Ovary (tissue), 3 donors: Measurements from ENCODE around the gene OR4F6.

Source experiments
- EP300 ChIP-seq: sonication (generic); formaldehyde crosslinking; IDR thresholded peaks from one replicate; pipeline ENCODE4 v1.6.1; 2017; ENCODE audit warnings: antibody characterized with exemption
- POLR2A ChIP-seq: fragments of 450-650 bp; IDR thresholded peaks from one replicate; pipeline ENCODE4 v1.6.1; 2017; ENCODE audit warnings: antibody characterized with exemption, mild to moderate bottlenecking, moderate library complexity
- TF ChIP-seq, protein P1 (sequence below), 3 donors: fragments of 450-650 bp in 2 of 3; fragments of 200-600 bp in 1 of 3; IDR thresholded peaks; one replicate each; pipeline versions ENCODE4 v1.5.1 to v1.8.0; 2016 to 2022; ENCODE audit warnings: antibody characterized with exemption in 3 of 3, mild to moderate bottlenecking in 1 of 3
- donor health status: DM: no; HTN: no; CAD: no.

DNA sequence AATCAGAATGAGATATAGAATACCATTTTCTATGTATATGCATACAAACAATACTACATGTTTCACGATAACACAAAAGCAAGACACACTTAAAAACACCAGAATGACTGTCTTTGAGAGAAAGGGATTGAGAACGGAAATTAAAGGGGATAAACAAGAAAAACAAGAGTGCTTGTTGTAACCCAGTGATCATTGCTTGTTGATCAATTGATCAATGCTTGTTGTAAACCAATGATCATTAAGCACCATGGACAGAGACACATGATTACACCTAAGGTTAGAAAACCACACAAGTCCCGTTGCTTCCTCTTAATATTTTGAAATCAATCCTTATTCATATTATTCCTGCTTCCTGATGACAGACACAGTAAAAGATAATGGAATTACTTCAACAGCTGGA is 7.6 kb downstream of the OR4F6 start:
- TF ChIP-seq, protein P1, sequence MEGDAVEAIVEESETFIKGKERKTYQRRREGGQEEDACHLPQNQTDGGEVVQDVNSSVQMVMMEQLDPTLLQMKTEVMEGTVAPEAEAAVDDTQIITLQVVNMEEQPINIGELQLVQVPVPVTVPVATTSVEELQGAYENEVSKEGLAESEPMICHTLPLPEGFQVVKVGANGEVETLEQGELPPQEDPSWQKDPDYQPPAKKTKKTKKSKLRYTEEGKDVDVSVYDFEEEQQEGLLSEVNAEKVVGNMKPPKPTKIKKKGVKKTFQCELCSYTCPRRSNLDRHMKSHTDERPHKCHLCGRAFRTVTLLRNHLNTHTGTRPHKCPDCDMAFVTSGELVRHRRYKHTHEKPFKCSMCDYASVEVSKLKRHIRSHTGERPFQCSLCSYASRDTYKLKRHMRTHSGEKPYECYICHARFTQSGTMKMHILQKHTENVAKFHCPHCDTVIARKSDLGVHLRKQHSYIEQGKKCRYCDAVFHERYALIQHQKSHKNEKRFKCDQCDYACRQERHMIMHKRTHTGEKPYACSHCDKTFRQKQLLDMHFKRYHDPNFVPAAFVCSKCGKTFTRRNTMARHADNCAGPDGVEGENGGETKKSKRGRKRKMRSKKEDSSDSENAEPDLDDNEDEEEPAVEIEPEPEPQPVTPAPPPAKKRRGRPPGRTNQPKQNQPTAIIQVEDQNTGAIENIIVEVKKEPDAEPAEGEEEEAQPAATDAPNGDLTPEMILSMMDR (IDR thresholded peaks at IDR 0.05), result no peak
- no peak for TF ChIP-seq POLR2A
- TF ChIP-seq EP300, result no peak
